ENCODE data around the gene SOX11. TPM values are rescaled to one million over a fixed set of nuclear protein-coding genes. Genes with fewer than 3 reads are reported as not detected.
"Not testable (repeated sequence)": the region's sequence is repeated elsewhere in the genome, so short reads cannot be mapped to it uniquely, and the experiment has no call there.

SOX11 gene
- total RNA-seq = not detected
- long read RNA-seq = 0 reads

DNA sequence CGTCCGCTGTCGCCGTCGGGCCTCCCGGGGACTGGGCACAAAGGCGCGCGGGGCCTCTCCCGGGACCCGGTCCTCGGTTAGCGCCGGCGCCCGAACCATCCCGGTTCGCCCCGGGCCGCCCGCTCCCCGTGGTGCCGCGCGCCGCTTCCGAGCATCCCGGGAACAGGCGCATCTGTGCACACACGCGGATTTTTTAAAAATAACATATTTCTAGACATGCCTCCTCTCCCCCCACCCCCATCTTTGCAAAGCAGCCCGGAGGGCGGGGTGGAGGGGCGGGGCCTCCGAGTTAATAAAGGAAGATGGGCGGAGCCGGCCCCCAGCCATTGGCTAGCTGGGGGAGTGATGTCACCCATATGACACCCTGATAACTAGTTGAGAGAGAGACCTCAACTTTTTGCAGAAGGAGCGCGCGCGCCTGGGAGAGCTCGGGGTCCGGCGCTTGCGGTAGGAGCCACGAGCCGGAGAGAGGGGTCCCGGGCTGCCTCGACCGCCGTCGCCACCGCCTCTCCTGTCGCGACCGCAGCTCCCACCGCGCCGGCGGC lies at the start of gene SOX11:
SOX11 (plus strand) TSS at position 400 of the 545 bp plus-strand sequence. CDS start 338 bp downstream, outside the sequence.
- intact Hi-C loops (cut with DNase I) = no loop called here
- ATAC-seq (no peak), DNase-seq (no peak)
- H3K4me3 ChIP-seq = no peak within 1 kb of the TSS
- no peaks in the 10 kb centered on the region for H3K9me3 ChIP-seq
- H3K27me3 ChIP-seq = peaks cover 0 to 23% of the 10 kb centered on the region in 2 donors
- TF ChIP-seq POLR2A (IDR thresholded peaks at IDR 0.05) = no peak
- TF ChIP-seq, protein P1, sequence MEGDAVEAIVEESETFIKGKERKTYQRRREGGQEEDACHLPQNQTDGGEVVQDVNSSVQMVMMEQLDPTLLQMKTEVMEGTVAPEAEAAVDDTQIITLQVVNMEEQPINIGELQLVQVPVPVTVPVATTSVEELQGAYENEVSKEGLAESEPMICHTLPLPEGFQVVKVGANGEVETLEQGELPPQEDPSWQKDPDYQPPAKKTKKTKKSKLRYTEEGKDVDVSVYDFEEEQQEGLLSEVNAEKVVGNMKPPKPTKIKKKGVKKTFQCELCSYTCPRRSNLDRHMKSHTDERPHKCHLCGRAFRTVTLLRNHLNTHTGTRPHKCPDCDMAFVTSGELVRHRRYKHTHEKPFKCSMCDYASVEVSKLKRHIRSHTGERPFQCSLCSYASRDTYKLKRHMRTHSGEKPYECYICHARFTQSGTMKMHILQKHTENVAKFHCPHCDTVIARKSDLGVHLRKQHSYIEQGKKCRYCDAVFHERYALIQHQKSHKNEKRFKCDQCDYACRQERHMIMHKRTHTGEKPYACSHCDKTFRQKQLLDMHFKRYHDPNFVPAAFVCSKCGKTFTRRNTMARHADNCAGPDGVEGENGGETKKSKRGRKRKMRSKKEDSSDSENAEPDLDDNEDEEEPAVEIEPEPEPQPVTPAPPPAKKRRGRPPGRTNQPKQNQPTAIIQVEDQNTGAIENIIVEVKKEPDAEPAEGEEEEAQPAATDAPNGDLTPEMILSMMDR (IDR thresholded peaks at IDR 0.05) = no peak
- no peak within 1 kb of the TSS for H3K27ac ChIP-seq
- 0% methylated on average over 2 of the region's 60 CpGs for WGBS (ENCODE audit: insufficient coverage, low coverage, low lambda C conversion rate, missing lambda C conversion rate)
- H3K4me1 ChIP-seq = peaks cover 0 to 20% (median 0%) of the 10 kb centered on the region in 4 donors
- no peaks in the 10 kb centered on the region for H3K36me3 ChIP-seq

DNA sequence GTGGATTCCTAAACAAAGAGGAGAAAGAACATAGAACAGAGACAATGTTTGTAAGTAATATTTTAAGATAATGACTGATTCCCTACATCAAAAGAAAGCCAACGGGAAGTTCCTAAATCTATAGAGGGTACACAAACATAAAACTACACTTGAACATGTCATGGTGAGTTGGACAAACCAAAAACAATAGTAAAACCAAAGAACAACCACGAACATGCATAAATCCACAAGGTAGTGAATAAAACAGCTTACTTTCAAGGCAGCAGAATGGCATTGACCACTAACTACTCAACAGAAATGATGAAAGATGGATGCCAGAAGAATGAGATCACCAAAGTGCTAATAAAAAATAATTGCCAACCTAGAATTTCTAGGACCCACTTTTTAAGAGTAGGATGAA lies 39.5 kb upstream of the SOX11 start:
- H3K4me3 ChIP-seq; H3K36me3 ChIP-seq; H3K9me3 ChIP-seq; H3K27me3 ChIP-seq; H3K4me1 ChIP-seq; DNase-seq; intact Hi-C loops (cut with DNase I); H3K27ac ChIP-seq; ATAC-seq: not testable (repeated sequence)
- 20% methylated on average over 2 of the region's 2 CpGs for WGBS (ENCODE audit: insufficient coverage, low coverage, low lambda C conversion rate, missing lambda C conversion rate)

DNA sequence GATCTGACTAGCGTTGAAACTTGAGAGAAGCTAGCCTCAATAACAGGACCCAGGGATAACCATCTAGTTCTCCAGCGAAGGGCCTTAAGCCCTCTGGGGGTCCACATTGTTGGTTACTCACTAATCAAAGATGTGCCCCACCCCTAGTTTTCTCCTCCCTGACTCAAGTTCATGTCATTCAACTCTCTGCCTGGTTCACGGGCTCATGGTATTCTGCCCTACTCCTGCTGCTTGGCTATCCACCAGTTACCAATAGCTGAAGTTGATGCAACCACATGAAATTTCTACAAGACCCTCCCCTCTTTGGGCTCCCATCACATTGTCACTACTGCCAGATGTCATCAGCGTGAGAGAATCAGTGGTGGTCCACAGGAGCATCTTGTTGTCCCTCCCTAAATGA lies 38.4 kb upstream of the SOX11 start:
- H3K27ac ChIP-seq; H3K9me3 ChIP-seq; H3K4me1 ChIP-seq; H3K4me3 ChIP-seq; ATAC-seq; intact Hi-C loops (cut with DNase I); H3K36me3 ChIP-seq; DNase-seq; H3K27me3 ChIP-seq: not testable (repeated sequence)
- WGBS (ENCODE audit: insufficient coverage, low coverage, low lambda C conversion rate, missing lambda C conversion rate) = 51% methylated on average over 4 of the region's 4 CpGs

DNA sequence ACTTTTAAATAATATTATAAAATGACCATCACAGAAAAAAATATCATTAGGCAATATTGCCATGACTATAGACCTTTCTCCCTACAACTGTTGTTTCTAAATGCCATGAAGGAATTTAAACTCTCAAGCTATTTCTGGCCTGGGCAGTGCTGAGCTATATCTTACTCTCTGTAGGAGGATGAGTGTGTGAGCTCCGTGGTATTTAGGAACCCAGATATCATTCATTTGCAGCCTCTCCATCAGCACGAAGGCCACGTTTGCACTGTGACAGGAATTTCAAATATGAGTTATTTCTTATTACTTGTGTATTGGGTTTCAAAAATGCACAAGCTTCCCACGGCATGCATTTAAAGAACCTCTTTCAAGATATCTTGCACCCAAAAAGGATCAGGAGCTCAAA lies 35.0 kb upstream of the SOX11 start:
- Histone ChIP-seq H3K27me3 (no peaks in the 10 kb centered on the region), H3K9me3 (no peaks in the 10 kb centered on the region), H3K36me3 (no peaks in the 10 kb centered on the region), H3K4me3 (no peak overlapping the region), H3K4me1 (no peaks in the 10 kb centered on the region), H3K27ac (no peak overlapping the region)
- TF ChIP-seq POLR2A (IDR thresholded peaks at IDR 0.05) = no peak
- TF ChIP-seq, protein P1 (IDR thresholded peaks at IDR 0.05) = no peak
- ATAC-seq = no peak
- 36% methylated on average over 4 of the region's 4 CpGs for WGBS (ENCODE audit: insufficient coverage, low coverage, low lambda C conversion rate, missing lambda C conversion rate)
- no peak for DNase-seq
- intact Hi-C loops (cut with DNase I) = no loop called here

GRCh38 chr2:5660591-5660990 lies 31.6 kb upstream of the SOX11 start:
- intact Hi-C loops (cut with DNase I) = no loop called here
- no peaks in the 10 kb centered on the region for H3K36me3 ChIP-seq
- no peak overlapping the region for H3K27ac ChIP-seq
- TF ChIP-seq, protein P1 (IDR thresholded peaks at IDR 0.05) = no peak
- TF ChIP-seq POLR2A (IDR thresholded peaks at IDR 0.05) = no peak
- H3K4me1 ChIP-seq = no peaks in the 10 kb centered on the region
- H3K27me3 ChIP-seq = no peaks in the 10 kb centered on the region
- ATAC-seq (no peak), DNase-seq (no peak)
- 20% methylated on average over 3 of the region's 3 CpGs for WGBS (ENCODE audit: insufficient coverage, low coverage, low lambda C conversion rate, missing lambda C conversion rate)
- no peaks in the 10 kb centered on the region for H3K9me3 ChIP-seq
- no peak overlapping the region for H3K4me3 ChIP-seq

GRCh38 chr2:5661362-5661761 lies 30.8 kb upstream of the SOX11 start:
- Histone ChIP-seq H3K27ac (no peak overlapping the region), H3K36me3 (no peaks in the 10 kb centered on the region), H3K4me3 (no peak overlapping the region), H3K4me1 (no peaks in the 10 kb centered on the region), H3K9me3 (no peaks in the 10 kb centered on the region), H3K27me3 (no peaks in the 10 kb centered on the region)
- DNase-seq (no peak), ATAC-seq (no peak)
- intact Hi-C loops (cut with DNase I) = no loop called here
- WGBS (ENCODE audit: insufficient coverage, low coverage, low lambda C conversion rate, missing lambda C conversion rate) = 30% methylated on average over 3 of the region's 5 CpGs
- TF ChIP-seq, protein P1 (IDR thresholded peaks at IDR 0.05) = no peak
- no peak for TF ChIP-seq POLR2A (IDR thresholded peaks at IDR 0.05)

Measured in right lobe of liver (tissue), 6 donors.